ENCODE data around the gene KCNJ12. TPM values are rescaled to one million over a fixed set of nuclear protein-coding genes. Genes with fewer than 3 reads are reported as not detected.

KCNJ12 gene
- total RNA-seq, 1 experiment from 2014 or later: 0.40 TPM

- Histone ChIP-seq H3K27me3 (peaks cover 15% of the 10 kb centered on the region), H3K27ac (no peak overlapping the region), H3K4me1 (no peaks in the 10 kb centered on the region), H3K36me3 (no peaks in the 10 kb centered on the region), H3K4me3 (no peak overlapping the region), H3K9me3 (replicated peaks) (peaks cover 3% of the 10 kb centered on the region)
- peak; percentile 87 to 90 for DNase-seq
These were observed 81.2 kb downstream of the KCNJ12 start for GRCh38 chr17:21457051-21458026.

GRCh38 chr17:21458054-21458453 lies 81.9 kb downstream of the KCNJ12 start:
- Histone ChIP-seq H3K36me3 (no peaks in the 10 kb centered on the region), H3K27me3 (peaks cover 22% of the 10 kb centered on the region), H3K27ac (no peak overlapping the region), H3K9me3 (replicated peaks) (peaks cover 3% of the 10 kb centered on the region), H3K4me1 (no peaks in the 10 kb centered on the region), H3K4me3 (no peak overlapping the region)
- DNase-seq: peak in 1 of 2 experiments; percentile 8

GRCh38 chr17:21459536-21459935 lies 83.4 kb downstream of the KCNJ12 start:
- no peaks in the 10 kb centered on the region for H3K36me3 ChIP-seq
- no peak for DNase-seq
- H3K27me3 ChIP-seq: peaks cover 16% of the 10 kb centered on the region; the same call in 1 of the 2 replicates
- H3K4me3 ChIP-seq: no peak overlapping the region
- H3K4me1 ChIP-seq: no peaks in the 10 kb centered on the region
- peaks cover 3% of the 10 kb centered on the region for H3K9me3 ChIP-seq (replicated peaks)
- H3K27ac ChIP-seq: no peak overlapping the region

- Histone ChIP-seq H3K9me3 (replicated peaks) (peaks cover 3% of the 10 kb centered on the region), H3K4me1 (no peaks in the 10 kb centered on the region), H3K27me3 (peaks cover 23% of the 10 kb centered on the region), H3K4me3 (no peak overlapping the region), H3K36me3 (no peaks in the 10 kb centered on the region), H3K27ac (no peak overlapping the region)
- DNase-seq: no peak
These were observed 84.2 kb downstream of the KCNJ12 start for GRCh38 chr17:21460358-21460757.

GRCh38 chr17:21462237-21462636 lies 86.1 kb downstream of the KCNJ12 start:
- no peak overlapping the region for H3K4me3 ChIP-seq
- H3K36me3 ChIP-seq: no peaks in the 10 kb centered on the region
- no peaks in the 10 kb centered on the region for H3K9me3 ChIP-seq (replicated peaks)
- no peak for DNase-seq
- peaks cover 33% of the 10 kb centered on the region for H3K27me3 ChIP-seq
- no peak overlapping the region for H3K27ac ChIP-seq
- H3K4me1 ChIP-seq: no peaks in the 10 kb centered on the region

GRCh38 chr17:21463204-21463661 lies 87.1 kb downstream of the KCNJ12 start:
- H3K9me3 ChIP-seq (replicated peaks): no peaks in the 10 kb centered on the region
- no peak overlapping the region for H3K4me3 ChIP-seq
- peaks cover 42% of the 10 kb centered on the region for H3K27me3 ChIP-seq
- H3K4me1 ChIP-seq: no peaks in the 10 kb centered on the region
- no peak for DNase-seq
- no peaks in the 10 kb centered on the region for H3K36me3 ChIP-seq
- H3K27ac ChIP-seq: no peak overlapping the region

GRCh38 chr17:21463779-21464407 lies 87.7 kb downstream of the KCNJ12 start:
- Histone ChIP-seq H3K4me1 (no peaks in the 10 kb centered on the region), H3K36me3 (no peaks in the 10 kb centered on the region), H3K9me3 (replicated peaks) (no peaks in the 10 kb centered on the region), H3K4me3 (no peak overlapping the region), H3K27ac (no peak overlapping the region), H3K27me3 (peaks cover 48% of the 10 kb centered on the region)
- DNase-seq: no peak

GRCh38 chr17:21464611-21465021 lies 88.5 kb downstream of the KCNJ12 start:
- Histone ChIP-seq H3K27ac (no peak overlapping the region), H3K27me3 (peaks cover 50% of the 10 kb centered on the region), H3K9me3 (replicated peaks) (no peaks in the 10 kb centered on the region), H3K4me3 (no peak overlapping the region), H3K36me3 (no peaks in the 10 kb centered on the region), H3K4me1 (no peaks in the 10 kb centered on the region)
- no peak for DNase-seq

- Histone ChIP-seq H3K27me3 (peaks cover 55% of the 10 kb centered on the region), H3K36me3 (no peaks in the 10 kb centered on the region), H3K4me3 (no peak overlapping the region), H3K27ac (no peak overlapping the region), H3K4me1 (no peaks in the 10 kb centered on the region), H3K9me3 (replicated peaks) (no peaks in the 10 kb centered on the region)
- no peak for DNase-seq
These were observed 90.4 kb downstream of the KCNJ12 start for GRCh38 chr17:21466550-21466949.

- H3K9me3 ChIP-seq (replicated peaks): no peaks in the 10 kb centered on the region
- H3K4me1 ChIP-seq: no peaks in the 10 kb centered on the region
- H3K27ac ChIP-seq: no peak overlapping the region
- peaks cover 53% of the 10 kb centered on the region for H3K27me3 ChIP-seq
- H3K4me3 ChIP-seq: no peak overlapping the region
- no peaks in the 10 kb centered on the region for H3K36me3 ChIP-seq
- no peak for DNase-seq
These were observed 91.0 kb downstream of the KCNJ12 start for GRCh38 chr17:21467196-21467595.

- Histone ChIP-seq H3K4me3 (no peak overlapping the region), H3K4me1 (no peaks in the 10 kb centered on the region), H3K9me3 (replicated peaks) (no peaks in the 10 kb centered on the region), H3K27me3 (peaks cover 46% of the 10 kb centered on the region), H3K27ac (no peak overlapping the region), H3K36me3 (no peaks in the 10 kb centered on the region)
- no peak for DNase-seq
These were observed 91.8 kb downstream of the KCNJ12 start for GRCh38 chr17:21467739-21468490.

Other genes with a start within 250 kb of the KCNJ12 start
- gene DHRS7B, start 249.4 kb upstream of the KCNJ12 start, total RNA-seq (2014; rRNA removed; shearing (Covaris generic)): 16.7 and 20.8 TPM in 2 replicates
- 86.1 and 88.9 TPM in 2 replicates for gene TMEM11, start 162.2 kb upstream of the KCNJ12 start, total RNA-seq (2014; rRNA removed; shearing (Covaris generic))
- 5.1 and 5.4 TPM in 2 replicates for gene NATD1, start 122.9 kb upstream of the KCNJ12 start, total RNA-seq (2014; rRNA removed; shearing (Covaris generic))
- gene MAP2K3, start 91.6 kb upstream of the KCNJ12 start, total RNA-seq (2014; rRNA removed; shearing (Covaris generic)): 19.4 and 20.4 TPM in 2 replicates